NB4 (cell line): ENCODE data around the gene LRRC4.

ENCODE experiments used
- POLR2A ChIP-seq: IDR thresholded peaks from 2 replicates; pipeline ENCODE4 v1.6.1; 2011; ENCODE audit warnings: mild to moderate bottlenecking; ENCODE audit not compliant: insufficient read length; ENCODE audit errors: extremely low read depth
- TF ChIP-seq, protein P1 (sequence below): IDR thresholded peaks from one replicate; pipeline ENCODE4 v1.5.1; 2012; ENCODE audit warnings: low read depth, low read length
- TF ChIP-seq, protein P2 (sequence below): IDR thresholded peaks from 2 replicates; pipeline ENCODE4 v1.6.1; 2011; ENCODE audit warnings: low read depth, low read length

DNA sequence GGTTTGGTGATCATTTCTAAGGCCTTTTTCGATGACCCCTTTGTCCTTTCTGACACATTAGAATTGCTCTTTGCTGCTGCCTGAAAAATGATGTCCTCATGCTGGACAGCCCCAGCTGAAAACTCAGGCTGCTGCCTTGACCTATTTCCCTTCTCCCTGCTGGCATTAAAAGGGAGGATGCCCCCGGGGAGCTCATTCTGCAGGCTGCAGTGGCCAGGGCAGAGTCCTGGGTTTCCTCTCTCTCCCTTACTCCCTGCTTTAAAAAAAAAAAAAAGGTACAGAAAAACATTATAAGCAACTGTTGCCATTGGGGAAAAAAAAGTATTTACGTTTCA is 35.4 kb downstream of the LRRC4 start:
- TF ChIP-seq, protein P1, sequence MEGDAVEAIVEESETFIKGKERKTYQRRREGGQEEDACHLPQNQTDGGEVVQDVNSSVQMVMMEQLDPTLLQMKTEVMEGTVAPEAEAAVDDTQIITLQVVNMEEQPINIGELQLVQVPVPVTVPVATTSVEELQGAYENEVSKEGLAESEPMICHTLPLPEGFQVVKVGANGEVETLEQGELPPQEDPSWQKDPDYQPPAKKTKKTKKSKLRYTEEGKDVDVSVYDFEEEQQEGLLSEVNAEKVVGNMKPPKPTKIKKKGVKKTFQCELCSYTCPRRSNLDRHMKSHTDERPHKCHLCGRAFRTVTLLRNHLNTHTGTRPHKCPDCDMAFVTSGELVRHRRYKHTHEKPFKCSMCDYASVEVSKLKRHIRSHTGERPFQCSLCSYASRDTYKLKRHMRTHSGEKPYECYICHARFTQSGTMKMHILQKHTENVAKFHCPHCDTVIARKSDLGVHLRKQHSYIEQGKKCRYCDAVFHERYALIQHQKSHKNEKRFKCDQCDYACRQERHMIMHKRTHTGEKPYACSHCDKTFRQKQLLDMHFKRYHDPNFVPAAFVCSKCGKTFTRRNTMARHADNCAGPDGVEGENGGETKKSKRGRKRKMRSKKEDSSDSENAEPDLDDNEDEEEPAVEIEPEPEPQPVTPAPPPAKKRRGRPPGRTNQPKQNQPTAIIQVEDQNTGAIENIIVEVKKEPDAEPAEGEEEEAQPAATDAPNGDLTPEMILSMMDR = no peak
- no peak for TF ChIP-seq POLR2A
- TF ChIP-seq, protein P2, sequence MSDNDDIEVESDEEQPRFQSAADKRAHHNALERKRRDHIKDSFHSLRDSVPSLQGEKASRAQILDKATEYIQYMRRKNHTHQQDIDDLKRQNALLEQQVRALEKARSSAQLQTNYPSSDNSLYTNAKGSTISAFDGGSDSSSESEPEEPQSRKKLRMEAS = no peak
